ENCODE measurements around the gene GATC. TPM values are rescaled to one million over a fixed set of nuclear protein-coding genes. Genes with fewer than 3 reads are reported as not detected.
"Not testable (repeated sequence)": the region's sequence is repeated elsewhere in the genome, so short reads cannot be mapped to it uniquely, and the experiment has no call there.

The GATC gene
- polyA plus RNA-seq, 1 experiment, result 25.9 TPM

GRCh38 chr12:120481022-120481767, 35.0 kb downstream of the GATC start:
- Histone ChIP-seq H3K27me3 (ENCODE audit: control insufficient read depth, insufficient read depth, low read length) (no peaks in the 10 kb centered on the region), H3K9me3 (ENCODE audit: control insufficient read depth, insufficient read depth, low read length) (no peaks in the 10 kb centered on the region), H3K4me3 (ENCODE audit: low read depth, low read length) (no peak overlapping the region), H3K27ac (ENCODE audit: low read depth, low read length) (no peak overlapping the region)
- ChIA-PET CTCF (interaction anchor here (1.4 kb wide), 1 partner anchor 11 kb away, joined by 6 read pairs; the partner anchor contains the start of gene SRSF9), POLR2A (interaction anchor here (0.6 kb wide), 1 partner anchor 26 kb away, joined by 4 read pairs; no protein-coding TSS in a partner anchor)
- DNase-seq (ENCODE audit: low read depth, low spot score), result no peak
- TF ChIP-seq CTCF (IDR thresholded peaks at IDR 0.05; ENCODE audit: low read depth, low read length), result no peak

- Histone ChIP-seq H3K9me3 (ENCODE audit: control insufficient read depth, insufficient read depth, low read length) (no peaks in the 10 kb centered on the region), H3K4me3 (ENCODE audit: low read depth, low read length) (no peak overlapping the region), H3K27me3 (ENCODE audit: control insufficient read depth, insufficient read depth, low read length) (no peaks in the 10 kb centered on the region), H3K27ac (ENCODE audit: low read depth, low read length) (no peak overlapping the region)
- ChIA-PET CTCF (interaction anchor here (1.1 kb wide), 1 partner anchor 13 kb away, joined by 5 read pairs; no protein-coding TSS in a partner anchor), POLR2A (interaction anchor here (1.2 kb wide), 1 partner anchor 12 kb away, joined by 4 read pairs; the partner anchor contains the start of gene DYNLL1)
- no peak for TF ChIP-seq CTCF (IDR thresholded peaks at IDR 0.05; ENCODE audit: low read depth, low read length)
- DNase-seq (ENCODE audit: low read depth, low spot score), result no peak
These were observed 37.4 kb downstream of the GATC start for GRCh38 chr12:120483621-120484020.

DNA sequence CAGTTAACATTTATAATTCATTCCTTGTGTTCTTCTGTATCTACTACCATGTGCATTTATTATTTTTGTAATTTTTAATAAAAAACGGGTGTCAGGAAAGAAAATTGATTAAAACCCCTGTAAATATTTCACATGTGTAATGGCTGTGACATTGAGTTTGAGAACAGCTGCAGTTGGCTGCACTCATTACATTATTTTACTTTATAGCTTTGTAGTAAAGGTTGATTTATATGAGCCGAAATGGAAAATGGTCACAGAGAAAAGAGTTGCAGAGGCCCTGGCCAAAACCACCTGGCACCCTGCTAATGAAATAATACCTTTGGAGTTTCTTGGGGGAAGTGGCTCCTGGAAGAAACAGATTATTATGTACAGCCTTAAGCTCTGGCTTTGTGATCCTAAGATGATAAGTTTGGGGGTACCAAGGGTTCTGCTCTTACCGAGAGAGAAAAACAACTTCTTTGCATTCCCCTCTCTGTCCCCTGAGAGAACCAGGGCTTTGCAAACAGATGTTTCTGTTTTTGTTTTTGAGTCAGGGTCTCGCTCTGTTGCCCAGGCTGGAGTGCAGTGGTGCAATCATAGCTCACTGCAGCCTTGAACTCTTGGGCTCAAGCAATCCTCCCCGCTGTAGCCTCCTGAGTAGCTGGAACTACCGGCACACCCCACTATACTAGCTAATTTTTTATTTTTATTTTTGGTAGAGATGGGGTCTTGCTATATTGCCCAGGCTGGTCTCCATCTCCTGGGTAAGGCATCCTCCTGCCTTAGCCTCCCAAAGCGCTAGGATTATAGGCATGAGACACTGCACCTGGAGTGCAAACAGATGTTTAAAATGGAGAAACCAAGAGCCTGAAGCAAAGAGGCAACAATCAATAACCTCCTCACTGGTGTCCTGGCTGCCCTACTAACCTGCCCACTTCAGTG, 40.0 kb downstream of the GATC start:
- Histone ChIP-seq H3K27me3 (ENCODE audit: control insufficient read depth, insufficient read depth, low read length) (no peaks in the 10 kb centered on the region), H3K27ac (ENCODE audit: low read depth, low read length) (no peak overlapping the region), H3K9me3 (ENCODE audit: control insufficient read depth, insufficient read depth, low read length) (no peaks in the 10 kb centered on the region), H3K4me3 (ENCODE audit: low read depth, low read length) (no peak overlapping the region)
- ChIA-PET POLR2A (interaction anchor here (1.0 kb wide), 1 partner anchor 10 kb away, joined by 7 read pairs; no protein-coding TSS in a partner anchor), CTCF (interaction anchor here (0.5 kb wide), 1 partner anchor 10 kb away, joined by 4 read pairs; the partner anchor contains the start of gene DYNLL1)
- no peak for DNase-seq (ENCODE audit: low read depth, low spot score)
- no peak for TF ChIP-seq CTCF (IDR thresholded peaks at IDR 0.05; ENCODE audit: low read depth, low read length)

GRCh38 chr12:120487552-120487951, 41.3 kb downstream of the GATC start:
- POLR2A ChIA-PET; H3K27ac ChIP-seq (ENCODE audit: low read depth, low read length); H3K9me3 ChIP-seq (ENCODE audit: control insufficient read depth, insufficient read depth, low read length); H3K4me3 ChIP-seq (ENCODE audit: low read depth, low read length); DNase-seq (ENCODE audit: low read depth, low spot score); H3K27me3 ChIP-seq (ENCODE audit: control insufficient read depth, insufficient read depth, low read length): not testable (repeated sequence)
- CTCF ChIA-PET, result interaction anchor here (1.3 kb wide), 1 partner anchor 19 kb away, joined by 4 read pairs; no protein-coding TSS in a partner anchor

DNA sequence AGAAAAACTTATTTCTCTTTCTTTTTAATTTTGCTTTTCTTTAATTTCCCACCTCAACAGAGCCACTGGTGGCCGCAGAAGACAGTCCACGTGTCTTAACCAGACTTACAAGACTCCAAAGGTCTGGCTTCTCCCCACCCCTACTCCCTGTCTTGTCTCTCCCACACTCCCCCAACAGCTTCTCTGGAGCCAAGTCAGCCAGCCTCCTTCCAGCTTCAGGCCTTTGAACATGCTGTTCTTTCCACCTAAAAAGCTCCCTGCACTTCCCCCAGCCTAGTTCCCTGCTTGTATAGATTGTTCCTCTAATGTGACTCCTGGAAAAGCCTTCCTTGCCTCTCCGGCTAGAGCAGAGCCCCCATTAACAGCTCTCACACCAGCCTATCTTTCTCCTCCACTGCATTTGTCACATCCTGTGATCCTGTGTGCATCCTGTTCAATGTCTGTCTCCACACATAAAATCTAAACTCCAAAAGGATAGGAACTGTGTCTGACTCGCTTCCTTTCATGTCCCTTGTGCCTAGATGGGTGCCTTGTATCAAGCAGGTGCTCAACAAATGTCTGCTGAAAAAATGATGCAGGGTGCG, 41.9 kb downstream of the GATC start:
- Histone ChIP-seq H3K27me3 (ENCODE audit: control insufficient read depth, insufficient read depth, low read length) (no peaks in the 10 kb centered on the region), H3K27ac (ENCODE audit: low read depth, low read length) (no peak overlapping the region), H3K9me3 (ENCODE audit: control insufficient read depth, insufficient read depth, low read length) (no peaks in the 10 kb centered on the region), H3K4me3 (ENCODE audit: low read depth, low read length) (no peak overlapping the region)
- DNase-seq (ENCODE audit: low read depth, low spot score), result no peak
- ChIA-PET CTCF (interaction anchor here (1.3 to 1.5 kb wide), 2 partner anchors 18 to 19 kb away, joined by 4 to 5 read pairs; no protein-coding TSS in a partner anchor), POLR2A (no interaction called here)
- no peak for TF ChIP-seq CTCF (IDR thresholded peaks at IDR 0.05; ENCODE audit: low read depth, low read length)

All from AG04450 (cell line).